ENCODE measurements around the gene HS6ST1. TPM values are rescaled to one million over a fixed set of nuclear protein-coding genes. Genes with fewer than 3 reads are reported as not detected.

HS6ST1 gene
- polyA plus RNA-seq, 1 donor (not counting 4 experiments of a cell fraction or from before 2014, with no cell fraction given): 6.3 TPM

GRCh38 chr2:128264881-128265607 is 53.6 kb downstream of the HS6ST1 start:
- no peak overlapping the region for H3K4me3 ChIP-seq (ENCODE audit: control insufficient read depth in 2 of 3, extremely low read depth in 1 of 3, insufficient read depth in 2 of 3, low read depth in 1 of 3, low read length in 3 of 3)
- H2AFZ ChIP-seq (ENCODE audit: control insufficient read depth, low read length): no peak overlapping the region
- no peaks in the 10 kb centered on the region for H3K9me1 ChIP-seq (ENCODE audit: control insufficient read depth, extremely low read depth, insufficient read depth, low read length)
- dilution Hi-C loops (cut with MboI; ENCODE audit: extremely low pct_ligation_motif_present, low sequenced_read_pairs): no loop called here
- no peaks in the 10 kb centered on the region for H4K20me1 ChIP-seq (ENCODE audit: control insufficient read depth, extremely low read depth, insufficient read depth, low read length)
- H3K27ac ChIP-seq (ENCODE audit: control insufficient read depth, insufficient read depth, low read length): no peak overlapping the region
- FAIRE-seq (no peak), DNase-seq (ENCODE audit: low read depth, low spot score) (no peak)
- H3K27me3 ChIP-seq (ENCODE audit: control insufficient read depth, extremely low read depth, insufficient read depth, low read length): no peaks in the 10 kb centered on the region
- no peaks in the 10 kb centered on the region for H3K36me3 ChIP-seq (ENCODE audit: control insufficient read depth in 2 of 2, extremely low read depth in 1 of 2, insufficient read depth in 2 of 2, low read length in 2 of 2)
- no peaks in the 10 kb centered on the region for H3K9me3 ChIP-seq (ENCODE audit: control insufficient read depth, low read depth, low read length)
- no peak overlapping the region for H3K4me2 ChIP-seq (ENCODE audit: control insufficient read depth, extremely low read depth, insufficient read depth, low read depth, low read length)
- H3K4me1 ChIP-seq (ENCODE audit: control insufficient read depth, extremely low read depth, insufficient read depth, low read length): peaks cover 12% of the 10 kb centered on the region
- H3K9ac ChIP-seq (ENCODE audit: control insufficient read depth, extremely low read depth, insufficient read depth, low read length): no peak overlapping the region
- no peak for TF ChIP-seq CTCF (optimal IDR thresholded peaks at IDR 0.05 in 1 of 3, IDR thresholded peaks at IDR 0.05 in 1 of 3, conservative IDR thresholded peaks at IDR 0.05 in 1 of 3; ENCODE audit: extremely low read depth in 1 of 3, insufficient read depth in 2 of 3, low read length in 3 of 3)
- no peak for TF ChIP-seq EZH2 (IDR thresholded peaks at IDR 0.05; ENCODE audit: low read length)
- H3K79me2 ChIP-seq (ENCODE audit: control insufficient read depth, insufficient read depth, low read length): no peaks in the 10 kb centered on the region

- Histone ChIP-seq H4K20me1 (ENCODE audit: control insufficient read depth, extremely low read depth, insufficient read depth, low read length) (no peaks in the 10 kb centered on the region), H3K27ac (ENCODE audit: control insufficient read depth, insufficient read depth, low read length) (no peak overlapping the region), H3K27me3 (ENCODE audit: control insufficient read depth, extremely low read depth, insufficient read depth, low read length) (no peaks in the 10 kb centered on the region), H2AFZ (ENCODE audit: control insufficient read depth, low read length) (no peak overlapping the region), H3K36me3 (ENCODE audit: control insufficient read depth in 2 of 2, extremely low read depth in 1 of 2, insufficient read depth in 2 of 2, low read length in 2 of 2) (no peaks in the 10 kb centered on the region), H3K9me1 (ENCODE audit: control insufficient read depth, extremely low read depth, insufficient read depth, low read length) (no peaks in the 10 kb centered on the region), H3K4me1 (ENCODE audit: control insufficient read depth, extremely low read depth, insufficient read depth, low read length) (peaks cover 12% of the 10 kb centered on the region), H3K4me3 (ENCODE audit: control insufficient read depth in 2 of 3, extremely low read depth in 1 of 3, insufficient read depth in 2 of 3, low read depth in 1 of 3, low read length in 3 of 3) (no peak overlapping the region), H3K4me2 (ENCODE audit: control insufficient read depth, extremely low read depth, insufficient read depth, low read depth, low read length) (no peak overlapping the region), H3K79me2 (ENCODE audit: control insufficient read depth, insufficient read depth, low read length) (no peaks in the 10 kb centered on the region), H3K9ac (ENCODE audit: control insufficient read depth, extremely low read depth, insufficient read depth, low read length) (no peak overlapping the region), H3K9me3 (ENCODE audit: control insufficient read depth, low read depth, low read length) (no peaks in the 10 kb centered on the region)
- TF ChIP-seq CTCF (optimal IDR thresholded peaks at IDR 0.05 in 1 of 3, IDR thresholded peaks at IDR 0.05 in 1 of 3, conservative IDR thresholded peaks at IDR 0.05 in 1 of 3; ENCODE audit: extremely low read depth in 1 of 3, insufficient read depth in 2 of 3, low read length in 3 of 3) (no peak), EZH2 (IDR thresholded peaks at IDR 0.05; ENCODE audit: low read length) (no peak)
- no peak for FAIRE-seq
- no peak for DNase-seq (ENCODE audit: low read depth, low spot score)
- dilution Hi-C loops (cut with MboI; ENCODE audit: extremely low pct_ligation_motif_present, low sequenced_read_pairs): no loop called here
Observed at GRCh38 chr2:128263902-128264331, 54.8 kb downstream of the HS6ST1 start.
